Measurements from ENCODE around the gene RAB4A.
"Not testable (repeated sequence)": the region's sequence is repeated elsewhere in the genome, so short reads cannot be mapped to it uniquely, and the experiment has no call there.

The RAB4A gene

GRCh38 chr1:229298420-229298819 lies 27.5 kb downstream of the RAB4A start:
- no peak for DNase-seq (ENCODE audit: low spot score)

- DNase-seq (ENCODE audit: low spot score): no peak
Measured at GRCh38 chr1:229298887-229299503, 28.1 kb downstream of the RAB4A start.

- DNase-seq (ENCODE audit: low spot score): no peak
Measured at GRCh38 chr1:229300099-229300757, 29.3 kb downstream of the RAB4A start.

GRCh38 chr1:229302740-229303139 lies 31.8 kb downstream of the RAB4A start:
- DNase-seq (ENCODE audit: low spot score): no peak

GRCh38 chr1:229303855-229304254 lies 32.9 kb downstream of the RAB4A start:
- DNase-seq (ENCODE audit: low spot score): no peak

GRCh38 chr1:229305392-229305791 lies 34.5 kb downstream of the RAB4A start:
- DNase-seq (ENCODE audit: low spot score): no peak

GRCh38 chr1:229309074-229309473 lies 38.2 kb downstream of the RAB4A start:
- DNase-seq (ENCODE audit: low spot score): no peak

GRCh38 chr1:229309684-229310083 lies 38.8 kb downstream of the RAB4A start:
- DNase-seq (ENCODE audit: low spot score): no peak

- no peak for DNase-seq (ENCODE audit: low spot score)
Measured at GRCh38 chr1:229310833-229311232, 39.9 kb downstream of the RAB4A start.

GRCh38 chr1:229316166-229316565 lies 45.3 kb downstream of the RAB4A start:
- no peak for DNase-seq (ENCODE audit: low spot score)

- DNase-seq (ENCODE audit: low spot score): no peak
Measured at GRCh38 chr1:229318056-229318455, 47.1 kb downstream of the RAB4A start.

GRCh38 chr1:229319487-229319886 lies 48.6 kb downstream of the RAB4A start:
- DNase-seq (ENCODE audit: low spot score): no peak

GRCh38 chr1:229323201-229323600 lies 52.3 kb downstream of the RAB4A start:
- DNase-seq (ENCODE audit: low spot score): no peak

GRCh38 chr1:229323885-229324553 lies 53.1 kb downstream of the RAB4A start:
- DNase-seq (ENCODE audit: low spot score): no peak

- DNase-seq (ENCODE audit: low spot score): no peak
Measured at GRCh38 chr1:229325401-229325800, 54.5 kb downstream of the RAB4A start.

GRCh38 chr1:229325853-229326487 lies 55.1 kb downstream of the RAB4A start:
- no peak for DNase-seq (ENCODE audit: low spot score)

- no peak for DNase-seq (ENCODE audit: low spot score)
Measured at GRCh38 chr1:229326601-229327000, 55.7 kb downstream of the RAB4A start.

- DNase-seq (ENCODE audit: low spot score): not testable (repeated sequence)
Measured at GRCh38 chr1:229327765-229328164, 56.9 kb downstream of the RAB4A start.

GRCh38 chr1:229328598-229329362 lies 57.9 kb downstream of the RAB4A start:
- no peak for DNase-seq (ENCODE audit: low spot score)

- no peak for DNase-seq (ENCODE audit: low spot score)
Measured at GRCh38 chr1:229334269-229334668, 63.4 kb downstream of the RAB4A start.

- DNase-seq (ENCODE audit: low spot score): no peak
Measured at GRCh38 chr1:229334716-229335115, 63.8 kb downstream of the RAB4A start.

GRCh38 chr1:229336345-229336744 lies 65.4 kb downstream of the RAB4A start:
- DNase-seq (ENCODE audit: low spot score): no peak
